ENCODE measurements around the gene PI4KA.

GRCh38 chr22:20657963-20658362 is 200.6 kb downstream of the PI4KA start:
- no peak for TF ChIP-seq CTCF (conservative IDR thresholded peaks at IDR 0.05; ENCODE audit: low read length)
- no peak for TF ChIP-seq EZH2phosphoT487 (IDR thresholded peaks at IDR 0.05; ENCODE audit: borderline replicate concordance, low read depth, low read length)

Measured in OCI-LY7 (cell line).